ENCODE measurements around the gene CAPN15.

The CAPN15 gene

GRCh38 chr16:526181-527014, 1.1 kb upstream of the CAPN15 start:
- DNase-seq: no peak

- peak; percentile 30 to 44 for DNase-seq
Measured at GRCh38 chr16:528111-529011, 849 bp downstream of the CAPN15 start.

- peak; percentile 20 to 43 for DNase-seq
Measured at GRCh38 chr16:529012-529575, 1.6 kb downstream of the CAPN15 start.

GRCh38 chr16:530111-530817, 2.8 kb downstream of the CAPN15 start:
- no peak for DNase-seq

- DNase-seq: no peak
Measured at GRCh38 chr16:531494-532125, 4.1 kb downstream of the CAPN15 start.

GRCh38 chr16:533391-534123, 6.0 kb downstream of the CAPN15 start:
- DNase-seq: no peak

- DNase-seq: no peak
Measured at GRCh38 chr16:534135-534534, 6.6 kb downstream of the CAPN15 start.

- no peak for DNase-seq
Measured at GRCh38 chr16:534856-535445, 7.4 kb downstream of the CAPN15 start.

GRCh38 chr16:535446-536405, 8.2 kb downstream of the CAPN15 start:
- DNase-seq: peak in 1 of 2 donors; percentile 17

- no peak for DNase-seq
Measured at GRCh38 chr16:536746-537145, 9.2 kb downstream of the CAPN15 start.

- no peak for DNase-seq
Measured at GRCh38 chr16:537415-538335, 10.2 kb downstream of the CAPN15 start.

- no peak for DNase-seq
Measured at GRCh38 chr16:539901-540530, 12.5 kb downstream of the CAPN15 start.

GRCh38 chr16:540645-541340, 13.3 kb downstream of the CAPN15 start:
- no peak for DNase-seq

- no peak for DNase-seq
Measured at GRCh38 chr16:543301-544164, 16.0 kb downstream of the CAPN15 start.

- no peak for DNase-seq
Measured at GRCh38 chr16:544517-544916, 17.0 kb downstream of the CAPN15 start.

- peak; percentile 54 to 62 for DNase-seq
Measured at GRCh38 chr16:546909-547770, 19.6 kb downstream of the CAPN15 start.

Data from CD4-positive, alpha-beta T cell treated with Interleukin-4 for 1 hour (primary cell).